Stomach (tissue), 9 donors: ENCODE results near the gene ADCY5. TPM values are rescaled to one million over a fixed set of nuclear protein-coding genes. Genes with fewer than 3 reads are reported as not detected.

Source experiments
- DNase-seq, 2 donors: peaks; one replicate each; pipeline versions ENCODE4 v3.0.0 to v3.0.0-alpha.2; 2013 to 2019
- H3K27ac ChIP-seq, 5 donors: fragments of 200-600 bp in 4 of 5; sonication (generic) in 4 of 5; one replicate each; pipeline ENCODE4 v1.5.1; 2013 to 2019; ENCODE audit warnings: mild to moderate bottlenecking in 1 of 5, moderate library complexity in 1 of 5
- H3K27me3 ChIP-seq, 3 donors: fragments of 200-600 bp; sonication (generic); one replicate each; pipeline ENCODE4 v1.5.1; 2017 to 2019; ENCODE audit warnings: mixed run types in 1 of 3
- H3K36me3 ChIP-seq, 4 donors: fragments of 200-600 bp; sonication (generic); 1 replicate in 3 of 4; 2 replicates in 1 of 4; pipeline ENCODE4 v1.5.1; 2016 to 2019
- H3K4me1 ChIP-seq, 4 donors: fragments of 200-600 bp; sonication (generic); one replicate each; pipeline ENCODE4 v1.5.1; 2016 to 2019
- H3K4me3 ChIP-seq, 4 donors: fragments of 200-600 bp; sonication (generic) in 3 of 4; one replicate each; pipeline ENCODE4 v1.5.1; 2016 to 2019; ENCODE audit warnings: mild to moderate bottlenecking in 1 of 4
- H3K9me3 ChIP-seq, 4 donors: fragments of 200-600 bp; sonication (generic); one replicate each; pipeline ENCODE4 v1.5.1; 2016 to 2019
- EP300 ChIP-seq: sonication (generic); formaldehyde crosslinking; IDR thresholded peaks from one replicate; pipeline ENCODE4 v1.6.1; 2017; ENCODE audit warnings: antibody characterized with exemption
- POLR2A ChIP-seq, 4 donors: fragments of 450-650 bp; IDR thresholded peaks; one replicate each; pipeline ENCODE4 v1.6.1; 2016; ENCODE audit warnings: antibody characterized with exemption in 4 of 4, control low read depth in 2 of 4, mild to moderate bottlenecking in 1 of 4, moderate library complexity in 1 of 4
- POLR2AphosphoS5 ChIP-seq, 3 donors: sonication (generic); formaldehyde crosslinking; IDR thresholded peaks; one replicate each; pipeline ENCODE4 v1.6.1; 2016; ENCODE audit warnings: antibody characterized with exemption in 3 of 3
- WGBS, 5 donors: extraction: QIAGEN DNeasy Blood & Tissue Kit in 3 of 5; methylation state at CpG; one replicate each; pipeline versions ENCODE4 v1.1.5 to v1.1.7; 2013 to 2018; 5-methylcytosine and 5-hydroxymethylcytosine counted together
- intact Hi-C: fragments of 100-400 bp; cut with DNase I; formaldehyde crosslinking; loops from one replicate; pipeline ENCODE4 v1.15.1; 2023; ENCODE audit warnings: low total_unique reads
- polyA plus RNA-seq, 3 donors: library from polyadenylated mRNA; stranded (reverse); fragments of 200-250 nt; gene quantifications; one replicate each; pipeline ENCODE4 v1.2.3, GENCODE V29; 2013
- total RNA-seq, 5 donors: library from RNA; depleted of rRNA; stranded (reverse); fragments of >200 nt; gene quantifications; one replicate each; pipeline versions ENCODE4 v1.1.0 to v1.2.3, GENCODE V29; 2014 to 2016
- TF ChIP-seq, protein P1 (sequence below), 7 experiments: fragments of 450-650 bp in 4 of 7; fragments of 200-600 bp in 3 of 7; sonication (generic) in 3 of 7; IDR thresholded peaks; one replicate each; pipeline ENCODE4 v1.5.1; 2016 to 2019; ENCODE audit warnings: antibody characterized with exemption in 7 of 7, control low read depth in 2 of 7, mild to moderate bottlenecking in 1 of 7
- donor health status: healthy with polysubstance abuse.
- donor health status: Bipolar disorder and iron deficiency.
- donor health status: healthy.

Gene ADCY5
- total and polyA plus RNA-seq, 8 donors, result 1.8 to 79.9 (median 16.3) TPM

DNA sequence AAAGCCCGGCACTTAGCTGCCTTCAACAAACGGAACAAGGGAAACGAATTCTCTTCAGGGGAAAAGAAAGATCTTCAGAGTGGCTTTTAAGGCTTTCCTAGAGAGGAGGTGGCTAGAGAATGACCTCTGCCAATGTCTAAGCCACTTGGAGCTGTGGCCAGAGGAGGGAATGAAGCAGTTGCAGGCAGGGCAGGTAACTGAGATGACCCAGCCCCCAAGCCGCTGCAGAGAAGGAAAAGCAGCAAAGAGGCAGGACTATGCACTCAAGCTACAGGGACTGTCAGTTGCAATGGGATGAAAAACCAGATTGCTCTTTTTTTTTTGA is 133.7 kb downstream of the ADCY5 start:
- no peak for TF ChIP-seq EP300
- TF ChIP-seq POLR2AphosphoS5 (IDR thresholded peaks at IDR 0.05), result no peak
- no peak for TF ChIP-seq POLR2A (IDR thresholded peaks at IDR 0.05)
- TF ChIP-seq, protein P1, sequence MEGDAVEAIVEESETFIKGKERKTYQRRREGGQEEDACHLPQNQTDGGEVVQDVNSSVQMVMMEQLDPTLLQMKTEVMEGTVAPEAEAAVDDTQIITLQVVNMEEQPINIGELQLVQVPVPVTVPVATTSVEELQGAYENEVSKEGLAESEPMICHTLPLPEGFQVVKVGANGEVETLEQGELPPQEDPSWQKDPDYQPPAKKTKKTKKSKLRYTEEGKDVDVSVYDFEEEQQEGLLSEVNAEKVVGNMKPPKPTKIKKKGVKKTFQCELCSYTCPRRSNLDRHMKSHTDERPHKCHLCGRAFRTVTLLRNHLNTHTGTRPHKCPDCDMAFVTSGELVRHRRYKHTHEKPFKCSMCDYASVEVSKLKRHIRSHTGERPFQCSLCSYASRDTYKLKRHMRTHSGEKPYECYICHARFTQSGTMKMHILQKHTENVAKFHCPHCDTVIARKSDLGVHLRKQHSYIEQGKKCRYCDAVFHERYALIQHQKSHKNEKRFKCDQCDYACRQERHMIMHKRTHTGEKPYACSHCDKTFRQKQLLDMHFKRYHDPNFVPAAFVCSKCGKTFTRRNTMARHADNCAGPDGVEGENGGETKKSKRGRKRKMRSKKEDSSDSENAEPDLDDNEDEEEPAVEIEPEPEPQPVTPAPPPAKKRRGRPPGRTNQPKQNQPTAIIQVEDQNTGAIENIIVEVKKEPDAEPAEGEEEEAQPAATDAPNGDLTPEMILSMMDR (IDR thresholded peaks at IDR 0.05), result no peak
- Histone ChIP-seq H3K27me3 (peaks cover 0 to under 1% (median 0%) of the 10 kb centered on the region in 3 donors), H3K9me3 (no peaks in the 10 kb centered on the region), H3K27ac (no peak overlapping the region), H3K4me3 (no peak overlapping the region), H3K4me1 (peaks cover 0 to 3% (median 0%) of the 10 kb centered on the region in 4 donors), H3K36me3 (peaks cover 0 to 63% (median 26%) of the 10 kb centered on the region in 4 donors)
- intact Hi-C loops, result no loop called here
- no peak for DNase-seq
- WGBS, 5 donors, result 40 to 53% (median 44%) methylated on average over 4 of the region's 4 CpGs

DNA sequence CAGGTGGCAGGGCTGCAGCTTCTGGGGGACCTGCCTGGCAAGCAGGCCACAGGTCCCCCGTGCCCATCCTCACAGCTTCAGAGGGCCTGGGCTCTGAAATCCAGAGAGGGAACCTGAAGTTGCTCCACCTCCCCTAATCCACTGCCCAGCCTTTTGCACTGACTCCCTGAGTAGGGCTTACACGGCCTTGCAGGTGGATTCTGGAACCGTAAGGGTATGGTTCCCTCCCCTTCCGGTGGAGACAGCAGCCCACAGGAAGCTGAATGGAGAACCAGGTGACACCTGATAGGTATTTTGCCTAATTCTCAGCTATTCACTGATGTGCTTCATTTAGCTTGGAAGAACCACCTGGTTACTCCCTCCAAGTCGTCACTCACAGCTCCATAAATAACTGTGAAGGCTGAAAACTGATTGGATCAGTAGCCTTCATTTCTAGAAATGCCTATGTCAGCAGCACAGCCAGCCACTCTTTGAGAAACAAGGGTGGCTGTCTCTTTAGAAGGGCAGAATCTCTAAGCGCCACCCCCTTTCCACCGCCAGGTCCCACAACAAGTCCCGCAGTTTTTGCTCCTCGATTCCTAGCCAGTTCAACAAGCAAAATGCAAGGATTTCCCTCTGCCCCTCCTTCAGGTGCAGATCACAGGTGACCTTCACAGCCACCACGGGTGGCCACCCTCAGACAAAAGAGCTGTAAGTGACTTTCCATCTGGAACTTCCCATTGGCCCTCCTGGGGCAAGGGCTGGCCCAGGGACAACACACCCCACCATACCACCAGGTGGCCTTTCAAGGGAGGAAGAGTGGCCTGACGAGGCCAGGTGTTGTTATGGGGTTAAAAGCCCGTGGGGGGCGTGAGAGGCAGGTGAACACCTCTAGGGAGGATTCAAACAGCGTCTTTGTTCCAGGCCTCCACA is 134.3 kb downstream of the ADCY5 start:
- intact Hi-C loops, result no loop called here
- Histone ChIP-seq H3K4me3 (no peak overlapping the region), H3K27ac (peak overlapping the region in 1 of 5 donors; percentile 63), H3K9me3 (no peaks in the 10 kb centered on the region), H3K27me3 (no peaks in the 10 kb centered on the region), H3K36me3 (peaks cover 0 to 63% (median 27%) of the 10 kb centered on the region in 4 donors), H3K4me1 (peaks cover 0 to 3% (median 0%) of the 10 kb centered on the region in 4 donors)
- no peak for DNase-seq
- 43 to 56% (median 50%) methylated on average over 13 to 14 of the region's 14 CpGs for WGBS, 5 donors
- TF ChIP-seq EP300, result no peak
- no peak for TF ChIP-seq POLR2A (IDR thresholded peaks at IDR 0.05)
- TF ChIP-seq, protein P1 (IDR thresholded peaks at IDR 0.05), result no peak
- no peak for TF ChIP-seq POLR2AphosphoS5 (IDR thresholded peaks at IDR 0.05)

DNA sequence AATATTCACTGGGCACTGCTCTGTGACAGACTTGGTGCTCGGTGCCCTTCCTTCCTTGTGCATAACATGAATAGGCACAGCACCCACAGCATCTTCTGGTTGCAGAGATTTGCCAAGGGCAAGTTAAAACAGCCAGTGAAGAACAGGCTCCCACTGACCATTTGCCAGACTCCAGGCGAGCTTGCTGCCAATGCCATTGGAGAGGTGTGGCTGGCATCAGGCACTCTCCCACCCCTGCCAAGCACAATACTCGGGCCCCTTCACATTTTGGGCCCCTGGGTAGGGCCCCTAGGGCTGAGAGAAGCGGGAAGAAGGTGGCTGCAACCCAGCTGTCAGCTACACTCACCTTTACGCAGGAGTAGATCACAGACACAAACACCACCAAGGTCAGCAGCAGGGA is 135.0 kb downstream of the ADCY5 start:
- Histone ChIP-seq H3K9me3 (no peaks in the 10 kb centered on the region), H3K27ac (peak overlapping the region in 1 of 5 donors; percentile 63), H3K4me3 (no peak overlapping the region), H3K27me3 (no peaks in the 10 kb centered on the region), H3K36me3 (peaks cover 0 to 64% (median 28%) of the 10 kb centered on the region in 4 donors), H3K4me1 (peaks cover 0 to 3% (median 0%) of the 10 kb centered on the region in 4 donors)
- WGBS, 5 donors, result 56 to 63% (median 58%) methylated on average over 5 of the region's 5 CpGs
- DNase-seq, result no peak
- intact Hi-C loops, result no loop called here
- TF ChIP-seq POLR2A (IDR thresholded peaks at IDR 0.05) (no peak), EP300 (no peak), POLR2AphosphoS5 (IDR thresholded peaks at IDR 0.05) (no peak)
- TF ChIP-seq, protein P1 (IDR thresholded peaks at IDR 0.05), result no peak

DNA sequence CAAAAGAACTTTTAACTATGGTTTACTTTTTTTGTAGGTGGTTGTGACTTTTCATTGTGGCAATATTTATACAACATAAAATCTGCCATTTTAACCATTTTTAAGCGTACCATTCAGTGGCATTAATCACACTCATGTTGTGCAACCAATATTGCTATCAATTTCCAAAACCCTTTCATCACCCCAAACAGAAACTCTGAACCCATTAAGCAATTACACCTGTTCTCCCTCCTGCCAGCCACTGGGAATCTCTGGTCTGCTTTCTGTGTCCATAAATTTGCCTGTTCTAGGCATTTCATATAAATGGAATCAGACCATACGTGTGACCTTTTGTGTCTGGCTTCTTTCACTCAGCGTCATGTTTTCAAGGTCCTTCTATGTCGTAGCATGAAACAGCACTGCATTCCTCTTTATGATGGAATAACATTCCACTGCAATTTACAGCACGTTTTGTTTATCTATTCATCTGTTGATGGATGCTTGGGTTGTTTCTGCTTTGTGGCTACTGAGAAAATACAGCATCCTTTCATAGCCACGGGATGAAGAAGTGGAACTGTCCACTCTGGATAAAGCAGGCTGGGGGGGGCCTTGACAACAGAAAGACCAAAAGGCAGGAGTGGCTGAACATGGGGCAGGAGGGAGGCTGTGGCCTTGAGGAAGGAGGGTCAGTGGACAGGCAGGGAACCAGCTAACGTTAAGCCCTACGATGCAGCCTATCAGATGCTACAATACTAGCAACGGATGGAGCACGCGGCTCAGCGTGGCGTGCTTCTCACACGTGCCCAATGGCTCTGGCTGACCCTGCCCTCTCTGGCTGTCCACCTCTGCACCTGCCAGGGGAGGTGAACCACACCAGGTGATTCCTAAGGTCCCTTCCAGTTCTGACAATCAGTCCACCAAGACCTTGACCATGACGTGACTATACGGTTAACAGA is 136.3 kb downstream of the ADCY5 start:
- Histone ChIP-seq H3K27me3 (no peaks in the 10 kb centered on the region), H3K4me3 (no peak overlapping the region), H3K36me3 (peaks cover 0 to 51% (median 22%) of the 10 kb centered on the region in 4 donors), H3K9me3 (no peaks in the 10 kb centered on the region), H3K4me1 (peaks cover 0 to 3% (median 0%) of the 10 kb centered on the region in 4 donors), H3K27ac (peak overlapping the region in 3 of 5 donors; percentile 15 to 63 (median 41))
- peak in 2 of 3 donors; percentile 28 to 66 for TF ChIP-seq POLR2AphosphoS5 (IDR thresholded peaks at IDR 0.05)
- TF ChIP-seq EP300, result no peak
- intact Hi-C loops, result no loop called here
- no peak for DNase-seq
- 68 to 81% (median 76%) methylated on average over 16 of the region's 16 CpGs for WGBS, 5 donors
